Cardiac muscle cell (in vitro differentiated cells and primary cell): ENCODE results near the gene DMWD. TPM values are rescaled to one million over a fixed set of nuclear protein-coding genes. Genes with fewer than 3 reads are reported as not detected.

Experiments
- DNase-seq, 2 donors: peaks; one replicate each; pipeline versions ENCODE4 v3.0.0 to v3.0.0-alpha.2; 2010 to 2017; ENCODE audit warnings: low read depth in 1 of 2, low spot score in 1 of 2
- H3K27ac ChIP-seq: fragments of 200-600 bp; sonication (generic); 2 replicates; pipeline ENCODE4 v1.5.1; 2016
- H3K27me3 ChIP-seq: fragments of 200-600 bp; sonication (generic); 2 replicates; pipeline ENCODE4 v1.6.0; 2016; ENCODE audit warnings: control low read depth
- H3K36me3 ChIP-seq: fragments of 200-600 bp; sonication (generic); 2 replicates; pipeline ENCODE4 v1.5.1; 2016; ENCODE audit warnings: control low read depth
- H3K4me1 ChIP-seq: fragments of 200-600 bp; sonication (generic); 2 replicates; pipeline ENCODE4 v1.8.1; 2017; ENCODE audit warnings: low read depth, mild to moderate bottlenecking, mixed run types
- H3K4me3 ChIP-seq: fragments of 200-600 bp; sonication (generic); 2 replicates; pipeline ENCODE4 v1.5.1; 2016; ENCODE audit warnings: mild to moderate bottlenecking
- H3K9me3 ChIP-seq: fragments of 200-600 bp; sonication (generic); 2 replicates; pipeline ENCODE4 v1.5.1; 2017; ENCODE audit warnings: low read depth, mild to moderate bottlenecking, control low read depth
- polyA plus RNA-seq: library from polyadenylated mRNA; unstranded; fragments of >200 nt; fragmentation: Nextera tagmentation; extraction: Ambion mirVana; gene quantifications from 2 replicates; pipeline ENCODE4 v1.2.1, GENCODE V29; 2016
- total RNA-seq: library from RNA; depleted of rRNA; stranded (reverse); fragments of >200 nt; gene quantifications from 2 replicates; pipeline ENCODE4 v1.2.3, GENCODE V29; 2016
- TF ChIP-seq, protein P1 (sequence below): IDR thresholded peaks from 2 replicates; pipeline ENCODE4 v1.5.1; 2012; ENCODE audit warnings: low read depth, mild to moderate bottlenecking, low read length

The DMWD gene
- total and polyA plus RNA-seq, 2 experiments from 2014 or later, result 112 to 138 TPM

DNA sequence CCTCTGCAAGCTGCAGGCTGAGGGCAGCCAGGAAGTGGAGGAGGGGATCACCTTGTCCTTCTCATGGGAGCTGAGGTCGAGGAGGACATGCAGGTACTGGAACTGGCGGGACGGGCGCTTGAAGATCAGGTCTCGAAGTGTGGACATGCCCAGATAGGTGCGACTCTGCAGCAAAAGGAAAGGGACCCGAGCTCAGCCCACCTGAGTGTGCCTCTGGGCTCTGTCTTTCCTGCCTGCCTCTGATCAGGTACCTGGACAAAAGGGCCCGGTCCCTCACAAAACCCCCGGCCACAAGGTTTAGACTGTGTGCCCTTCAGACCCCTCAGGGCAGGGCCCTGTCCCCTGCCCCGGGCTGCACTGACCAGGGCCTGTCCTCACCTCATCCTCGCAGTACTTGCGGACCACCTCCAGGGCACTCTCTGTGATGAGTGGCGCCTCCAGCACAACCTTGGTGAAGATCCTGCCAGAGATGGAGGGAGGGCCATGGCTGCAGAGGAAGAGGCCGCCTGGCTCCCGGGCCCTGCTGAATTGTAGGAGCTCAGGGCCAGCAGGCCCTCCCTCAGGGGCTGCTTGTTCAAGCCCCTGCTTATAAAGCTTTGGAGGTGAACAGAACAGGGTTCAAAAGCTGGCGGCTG lies 34.9 kb upstream of the DMWD start:
- no peak overlapping the region for H3K27ac ChIP-seq
- no peaks in the 10 kb centered on the region for H3K27me3 ChIP-seq
- no peak overlapping the region for H3K4me3 ChIP-seq
- peaks cover 38% of the 10 kb centered on the region for H3K36me3 ChIP-seq
- TF ChIP-seq, protein P1, sequence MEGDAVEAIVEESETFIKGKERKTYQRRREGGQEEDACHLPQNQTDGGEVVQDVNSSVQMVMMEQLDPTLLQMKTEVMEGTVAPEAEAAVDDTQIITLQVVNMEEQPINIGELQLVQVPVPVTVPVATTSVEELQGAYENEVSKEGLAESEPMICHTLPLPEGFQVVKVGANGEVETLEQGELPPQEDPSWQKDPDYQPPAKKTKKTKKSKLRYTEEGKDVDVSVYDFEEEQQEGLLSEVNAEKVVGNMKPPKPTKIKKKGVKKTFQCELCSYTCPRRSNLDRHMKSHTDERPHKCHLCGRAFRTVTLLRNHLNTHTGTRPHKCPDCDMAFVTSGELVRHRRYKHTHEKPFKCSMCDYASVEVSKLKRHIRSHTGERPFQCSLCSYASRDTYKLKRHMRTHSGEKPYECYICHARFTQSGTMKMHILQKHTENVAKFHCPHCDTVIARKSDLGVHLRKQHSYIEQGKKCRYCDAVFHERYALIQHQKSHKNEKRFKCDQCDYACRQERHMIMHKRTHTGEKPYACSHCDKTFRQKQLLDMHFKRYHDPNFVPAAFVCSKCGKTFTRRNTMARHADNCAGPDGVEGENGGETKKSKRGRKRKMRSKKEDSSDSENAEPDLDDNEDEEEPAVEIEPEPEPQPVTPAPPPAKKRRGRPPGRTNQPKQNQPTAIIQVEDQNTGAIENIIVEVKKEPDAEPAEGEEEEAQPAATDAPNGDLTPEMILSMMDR, result no peak
- H3K4me1 ChIP-seq, result no peaks in the 10 kb centered on the region
- DNase-seq, result no peak
- no peaks in the 10 kb centered on the region for H3K9me3 ChIP-seq

DNA sequence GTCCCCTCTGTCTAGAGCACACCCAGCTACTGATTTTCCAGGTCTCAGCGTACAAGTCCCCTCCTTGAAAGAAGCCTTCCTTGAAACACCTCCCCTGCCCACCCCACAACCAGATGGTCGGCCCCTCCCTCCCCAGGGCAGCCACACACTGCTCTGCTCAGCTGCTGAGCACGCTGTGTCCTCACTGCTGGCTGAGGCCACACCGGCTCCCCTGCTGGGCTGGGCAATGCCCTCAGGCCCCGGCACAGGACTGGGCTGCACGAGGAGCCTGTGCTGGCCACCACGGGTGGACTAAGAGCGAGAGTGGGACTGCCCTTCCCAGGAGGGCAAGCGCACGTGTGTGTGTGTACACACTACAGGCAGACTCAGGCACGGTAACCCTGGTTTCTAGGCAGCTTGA lies 34.3 kb upstream of the DMWD start:
- no peak for DNase-seq
- Histone ChIP-seq H3K27me3 (no peaks in the 10 kb centered on the region), H3K27ac (no peak overlapping the region), H3K4me3 (no peak overlapping the region), H3K9me3 (no peaks in the 10 kb centered on the region), H3K36me3 (peaks cover 37% of the 10 kb centered on the region), H3K4me1 (no peaks in the 10 kb centered on the region)
- TF ChIP-seq, protein P1, result no peak

DNA sequence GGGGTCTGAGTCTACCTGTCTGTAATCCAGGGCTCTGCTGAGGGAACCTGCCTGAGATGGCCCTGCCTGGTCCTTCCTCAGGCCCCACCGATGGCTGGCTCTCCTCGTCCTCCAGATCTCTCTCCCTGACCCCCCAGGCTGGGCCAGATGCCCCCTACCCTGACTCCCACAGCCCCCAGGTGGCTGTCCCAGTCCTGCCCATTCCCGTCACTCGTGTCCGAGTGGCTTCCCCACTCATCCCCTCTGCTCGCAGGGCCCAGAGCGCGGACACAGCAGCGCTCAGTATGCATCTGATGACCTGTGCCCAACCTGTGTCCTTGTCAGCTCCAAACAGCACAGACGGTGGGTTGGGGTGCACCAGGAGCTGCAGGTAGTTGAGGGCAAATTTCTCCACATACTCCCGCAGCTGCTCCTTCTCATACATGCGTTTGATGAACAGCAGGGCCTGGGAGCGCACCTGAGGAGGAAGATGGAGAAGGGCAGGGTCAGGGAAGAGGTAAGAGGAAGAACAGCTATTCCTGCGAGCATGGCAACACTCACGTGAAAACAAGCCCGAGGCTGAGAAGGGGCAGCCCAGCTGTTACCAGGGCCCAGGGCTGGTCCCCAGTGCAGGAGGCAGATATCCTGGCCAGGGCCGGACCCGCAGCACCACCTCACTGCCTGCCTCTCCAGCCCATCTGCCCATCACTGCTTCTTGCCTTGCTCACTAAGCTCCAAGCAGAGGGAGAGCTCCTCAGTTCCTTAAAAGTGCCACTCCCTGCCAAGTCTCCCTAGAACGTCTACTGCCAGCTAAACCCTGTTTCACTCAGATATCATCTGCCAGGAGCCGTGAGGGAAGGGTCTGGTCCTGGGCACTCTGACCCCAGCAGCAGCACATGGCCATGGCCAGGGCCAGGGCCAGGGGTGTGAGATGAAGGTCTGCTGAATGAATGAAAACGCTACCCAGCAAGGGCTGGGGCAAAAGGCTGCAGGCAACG lies 33.6 kb upstream of the DMWD start:
- H3K27me3 ChIP-seq, result no peaks in the 10 kb centered on the region
- TF ChIP-seq, protein P1, result no peak
- peaks cover 37% of the 10 kb centered on the region for H3K36me3 ChIP-seq
- no peak overlapping the region for H3K27ac ChIP-seq
- H3K4me1 ChIP-seq, result no peaks in the 10 kb centered on the region
- H3K9me3 ChIP-seq, result no peaks in the 10 kb centered on the region
- no peak for DNase-seq
- H3K4me3 ChIP-seq, result no peak overlapping the region

DNA sequence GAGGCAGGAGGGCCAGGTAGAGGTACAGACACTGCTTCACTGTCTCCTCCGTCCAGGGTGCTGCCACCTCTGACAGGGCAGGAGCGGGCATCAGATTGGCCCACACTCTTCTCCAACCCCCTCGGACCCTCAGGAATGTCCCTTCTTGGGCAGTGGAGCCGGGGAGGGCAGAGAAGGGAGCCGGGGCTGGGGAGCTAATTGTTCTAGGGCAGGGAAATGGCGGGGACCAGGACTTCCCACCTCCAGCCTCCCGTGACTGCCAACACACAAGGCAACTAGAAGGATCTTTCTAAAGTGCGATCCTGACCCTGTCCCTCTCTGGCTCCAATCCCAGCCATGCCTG lies 32.6 kb upstream of the DMWD start:
- Histone ChIP-seq H3K27me3 (no peaks in the 10 kb centered on the region), H3K4me3 (no peak overlapping the region), H3K27ac (peak overlapping the region; percentile 24), H3K4me1 (no peaks in the 10 kb centered on the region), H3K36me3 (peaks cover 38% of the 10 kb centered on the region), H3K9me3 (no peaks in the 10 kb centered on the region)
- no peak for DNase-seq
- TF ChIP-seq, protein P1, result no peak

DNA sequence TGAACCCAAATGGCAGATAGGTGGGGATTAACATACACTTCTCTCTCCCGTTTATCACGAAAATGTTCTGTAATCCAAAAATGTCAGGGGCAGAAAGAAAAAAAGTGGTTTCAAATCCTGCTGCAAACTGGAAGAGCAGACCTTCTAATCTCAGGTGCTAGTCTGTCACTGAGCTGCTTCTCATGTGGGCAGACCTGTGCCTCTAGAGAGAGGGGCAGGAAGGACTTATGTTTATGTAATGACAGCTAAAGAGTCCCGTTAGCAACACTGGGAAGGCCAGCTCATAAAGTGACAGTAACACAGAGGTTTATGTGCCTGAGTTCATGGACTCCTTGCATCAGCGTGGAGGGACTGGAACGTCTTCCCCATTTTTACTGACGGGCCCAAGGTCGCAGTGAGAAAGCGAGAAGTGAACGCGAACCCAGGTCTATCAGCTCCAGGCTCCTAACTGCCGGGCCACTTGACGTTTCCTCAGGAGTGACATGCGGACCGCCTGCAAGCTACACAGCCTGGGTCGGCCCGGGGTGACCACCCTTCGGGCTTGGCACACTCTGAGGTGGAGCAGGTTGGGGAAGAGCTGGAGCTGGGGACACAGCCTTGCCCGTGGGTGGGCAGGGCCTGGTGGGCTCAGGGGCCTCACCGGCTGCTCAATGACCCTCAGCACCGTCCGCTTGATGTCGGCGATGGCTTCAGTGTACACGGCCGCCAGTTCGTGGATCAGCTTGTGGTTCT lies 32.1 kb upstream of the DMWD start:
- Histone ChIP-seq H3K4me3 (no peak overlapping the region), H3K36me3 (peaks cover 33% of the 10 kb centered on the region), H3K9me3 (no peaks in the 10 kb centered on the region), H3K4me1 (no peaks in the 10 kb centered on the region), H3K27me3 (no peaks in the 10 kb centered on the region), H3K27ac (peak overlapping the region; percentile 24)
- peak in 1 of 2 donors; percentile 47 for DNase-seq
- TF ChIP-seq, protein P1, result no peak
